ENCODE data around the gene SULF2. TPM values are rescaled to one million over a fixed set of nuclear protein-coding genes. Genes with fewer than 3 reads are reported as not detected.
A peak's percentile ranks its signal among the peaks of the same experiment; 100 is the strongest.

SULF2 gene
- total RNA-seq, 1 donor from 2014 or later = 39.7 TPM

- intact Hi-C loops (cut with DNase I) = loop anchor here (5.0 to 10.0 kb wide), 2 partner anchors 112 to 486 kb away; no protein-coding TSS in a partner anchor
- DNase-seq (ENCODE audit: low spot score) = no peak
Observed at GRCh38 chr20:47789081-47789763, 3.9 kb upstream of the SULF2 start.

- no peak for DNase-seq (ENCODE audit: low spot score)
- intact Hi-C loops (cut with DNase I) = loop anchor here (5.0 to 10.0 kb wide), 2 partner anchors 111 to 486 kb away; no protein-coding TSS in a partner anchor
Observed at GRCh38 chr20:47788741-47789080, 3.4 kb upstream of the SULF2 start.

GRCh38 chr20:47786765-47787107, 1.5 kb upstream of the SULF2 start:
- no peak for DNase-seq (ENCODE audit: low spot score)
- intact Hi-C loops (cut with DNase I) = loop anchor here (1.0 to 10.0 kb wide), 3 partner anchors 109 to 834 kb away; no protein-coding TSS in a partner anchor

GRCh38 chr20:47785854-47786764, 828 bp upstream of the SULF2 start:
- peak; percentile 85 for DNase-seq (ENCODE audit: low spot score)
- intact Hi-C loops (cut with DNase I) = loop anchor here (1.0 to 10.0 kb wide), 3 partner anchors 109 to 834 kb away; no protein-coding TSS in a partner anchor

GRCh38 chr20:47784599-47785310, 526 bp downstream of the SULF2 start:
- intact Hi-C loops (cut with DNase I) = loop anchor here (5.0 to 10.0 kb wide), 3 partner anchors 57 to 490 kb away; no protein-coding TSS in a partner anchor
- no peak for DNase-seq (ENCODE audit: low spot score)

GRCh38 chr20:47783828-47784598, 1.3 kb downstream of the SULF2 start:
- intact Hi-C loops (cut with DNase I) = loop anchor here (5.0 to 10.0 kb wide), 2 partner anchors 57 to 491 kb away; no protein-coding TSS in a partner anchor
- DNase-seq (ENCODE audit: low spot score) = no peak

- intact Hi-C loops (cut with DNase I) = loop anchor here (5.0 to 10.0 kb wide), 2 partner anchors 56 to 492 kb away; no protein-coding TSS in a partner anchor
- DNase-seq (ENCODE audit: low spot score) = no peak
Observed at GRCh38 chr20:47782920-47783552, 2.2 kb downstream of the SULF2 start.

GRCh38 chr20:47782076-47782475, 3.2 kb downstream of the SULF2 start:
- DNase-seq (ENCODE audit: low spot score) = no peak
- intact Hi-C loops (cut with DNase I) = loop anchor here (5.0 to 10.0 kb wide), 2 partner anchors 55 to 493 kb away; no protein-coding TSS in a partner anchor

- intact Hi-C loops (cut with DNase I) = loop anchor here (5.0 to 10.0 kb wide), 2 partner anchors 54 to 493 kb away; no protein-coding TSS in a partner anchor
- DNase-seq (ENCODE audit: low spot score) = no peak
Observed at GRCh38 chr20:47781632-47782031, 3.6 kb downstream of the SULF2 start.

- no peak for DNase-seq (ENCODE audit: low spot score)
- intact Hi-C loops (cut with DNase I) = loop anchor here (5.0 to 10.0 kb wide), 2 partner anchors 54 to 494 kb away; no protein-coding TSS in a partner anchor
Observed at GRCh38 chr20:47780720-47781389, 4.4 kb downstream of the SULF2 start.

- intact Hi-C loops (cut with DNase I) = no loop called here
- no peak for DNase-seq (ENCODE audit: low spot score)
Observed at GRCh38 chr20:47778398-47779354, 6.6 kb downstream of the SULF2 start.

- intact Hi-C loops (cut with DNase I) = no loop called here
- DNase-seq (ENCODE audit: low spot score) = no peak
Observed at GRCh38 chr20:47777220-47777619, 8.1 kb downstream of the SULF2 start.

GRCh38 chr20:47776639-47777038, 8.6 kb downstream of the SULF2 start:
- intact Hi-C loops (cut with DNase I) = no loop called here
- no peak for DNase-seq (ENCODE audit: low spot score)

- DNase-seq (ENCODE audit: low spot score) = no peak
- intact Hi-C loops (cut with DNase I) = no loop called here
Observed at GRCh38 chr20:47775841-47776240, 9.4 kb downstream of the SULF2 start.

GRCh38 chr20:47775039-47775438, 10.2 kb downstream of the SULF2 start:
- no peak for DNase-seq (ENCODE audit: low spot score)
- intact Hi-C loops (cut with DNase I) = no loop called here

GRCh38 chr20:47774131-47774777, 11.0 kb downstream of the SULF2 start:
- no peak for DNase-seq (ENCODE audit: low spot score)
- intact Hi-C loops (cut with DNase I) = no loop called here

Data from cardiac septum (tissue), 1 donor.